Karpas-422 (cell line): ENCODE measurements around the gene CD36. TPM values are rescaled to one million over a fixed set of nuclear protein-coding genes. Genes with fewer than 3 reads are reported as not detected.

Experiments
- DNase-seq: peaks from one replicate; pipeline ENCODE4 v3.0.0-alpha.2; 2015
- H2AFZ ChIP-seq: fragments of 200-600 bp; sonication (generic); 2 replicates; pipeline ENCODE4 v1.6.1; 2014; ENCODE audit warnings: antibody characterized with exemption, low read length, mixed read lengths
- H3K27ac ChIP-seq: fragments of 200-600 bp; sonication (generic); 2 replicates; pipeline ENCODE4 v1.5.1; 2014; ENCODE audit warnings: mild to moderate bottlenecking, low read length, moderate library complexity
- H3K27me3 ChIP-seq: fragments of 200-600 bp; sonication (generic); 2 replicates; pipeline ENCODE4 v1.6.1; 2014; ENCODE audit warnings: low read length, mixed read lengths
- H3K36me3 ChIP-seq: fragments of 200-600 bp; sonication (generic); 2 replicates; pipeline ENCODE4 v1.6.1; 2014; ENCODE audit warnings: low read length, mixed read lengths; ENCODE audit not compliant: insufficient read depth
- H3K4me1 ChIP-seq: fragments of 200-600 bp; sonication (generic); 2 replicates; pipeline ENCODE4 v1.6.1; 2014; ENCODE audit warnings: mild to moderate bottlenecking, low read length, mixed read lengths
- H3K4me2 ChIP-seq: fragments of 200-600 bp; sonication (generic); 2 replicates; pipeline ENCODE4 v1.6.1; 2014; ENCODE audit warnings: low read length, low read depth, mild to moderate bottlenecking; ENCODE audit not compliant: poor library complexity, severe bottlenecking
- H3K4me3 ChIP-seq: fragments of 200-600 bp; sonication (generic); 2 replicates; pipeline ENCODE4 v1.5.1; 2014; ENCODE audit warnings: mild to moderate bottlenecking, antibody characterized with exemption, low read length, mixed read lengths
- H3K79me2 ChIP-seq: fragments of 200-600 bp; sonication (generic); 2 replicates; pipeline ENCODE4 v1.6.1; 2014; ENCODE audit warnings: mild to moderate bottlenecking, low read length, mixed read lengths
- H3K9ac ChIP-seq: fragments of 200-600 bp; sonication (generic); 2 replicates; pipeline ENCODE4 v1.6.0; 2014; ENCODE audit warnings: low read length
- H3K9me2 ChIP-seq: fragments of 200-600 bp; sonication (generic), shearing (Covaris generic); replicated peaks from 2 replicates; pipeline ENCODE4 v1.6.0; 2014; ENCODE audit warnings: mild to moderate bottlenecking, low read length, moderate library complexity; ENCODE audit not compliant: insufficient read depth
- H3K9me3 ChIP-seq: fragments of 300-700, 200-600 bp; sonication (generic); 2 replicates; pipeline ENCODE4 v1.6.1; 2014; ENCODE audit warnings: low read length, mixed read lengths
- H4K20me1 ChIP-seq: fragments of 200-600 bp; sonication (generic); 2 replicates; pipeline ENCODE4 v1.6.1; 2014; ENCODE audit warnings: mild to moderate bottlenecking, antibody characterized with exemption, low read length, low read depth; ENCODE audit not compliant: insufficient read depth
- total RNA-seq: library from RNA; depleted of rRNA; stranded (reverse); fragments of >200 nt; shearing (Covaris generic); gene quantifications from 2 replicates; pipeline ENCODE4 v1.2.3, GENCODE V29; 2014; ENCODE audit warnings: low replicate concordance

CD36 gene
- total RNA-seq, 1 experiment from 2014 or later = not detected

DNA sequence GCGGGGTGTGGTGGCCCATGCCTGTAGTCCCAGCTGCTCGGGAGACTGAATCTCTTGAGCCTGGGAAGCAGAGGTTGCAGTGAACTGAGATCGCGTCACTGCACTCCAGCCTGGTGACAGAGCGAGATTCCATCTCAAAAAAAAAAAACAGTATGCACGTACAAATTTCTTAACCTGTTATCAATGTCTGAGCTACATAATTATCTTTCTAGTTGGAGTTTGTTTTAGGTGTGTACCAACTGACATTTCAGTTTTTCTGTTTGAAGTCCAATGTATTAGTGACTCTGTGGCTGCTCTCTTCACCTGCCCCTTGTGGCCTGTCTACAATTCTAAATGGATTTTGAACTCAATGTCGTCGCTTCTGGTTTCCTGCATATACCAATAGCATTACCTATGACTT lies 40.3 kb downstream of the CD36 start:
- no peak overlapping the region for H3K4me2 ChIP-seq
- peaks cover 16% of the 10 kb centered on the region for H3K9me3 ChIP-seq
- no peaks in the 10 kb centered on the region for H3K36me3 ChIP-seq
- no peak for DNase-seq
- no peak overlapping the region for H3K27ac ChIP-seq
- H3K9me2 ChIP-seq = no peaks in the 10 kb centered on the region
- H3K27me3 ChIP-seq = no peaks in the 10 kb centered on the region
- H4K20me1 ChIP-seq = no peaks in the 10 kb centered on the region
- no peak overlapping the region for H3K4me3 ChIP-seq
- no peaks in the 10 kb centered on the region for H3K79me2 ChIP-seq
- no peaks in the 10 kb centered on the region for H3K4me1 ChIP-seq
- no peak overlapping the region for H3K9ac ChIP-seq
- H2AFZ ChIP-seq = no peak overlapping the region

DNA sequence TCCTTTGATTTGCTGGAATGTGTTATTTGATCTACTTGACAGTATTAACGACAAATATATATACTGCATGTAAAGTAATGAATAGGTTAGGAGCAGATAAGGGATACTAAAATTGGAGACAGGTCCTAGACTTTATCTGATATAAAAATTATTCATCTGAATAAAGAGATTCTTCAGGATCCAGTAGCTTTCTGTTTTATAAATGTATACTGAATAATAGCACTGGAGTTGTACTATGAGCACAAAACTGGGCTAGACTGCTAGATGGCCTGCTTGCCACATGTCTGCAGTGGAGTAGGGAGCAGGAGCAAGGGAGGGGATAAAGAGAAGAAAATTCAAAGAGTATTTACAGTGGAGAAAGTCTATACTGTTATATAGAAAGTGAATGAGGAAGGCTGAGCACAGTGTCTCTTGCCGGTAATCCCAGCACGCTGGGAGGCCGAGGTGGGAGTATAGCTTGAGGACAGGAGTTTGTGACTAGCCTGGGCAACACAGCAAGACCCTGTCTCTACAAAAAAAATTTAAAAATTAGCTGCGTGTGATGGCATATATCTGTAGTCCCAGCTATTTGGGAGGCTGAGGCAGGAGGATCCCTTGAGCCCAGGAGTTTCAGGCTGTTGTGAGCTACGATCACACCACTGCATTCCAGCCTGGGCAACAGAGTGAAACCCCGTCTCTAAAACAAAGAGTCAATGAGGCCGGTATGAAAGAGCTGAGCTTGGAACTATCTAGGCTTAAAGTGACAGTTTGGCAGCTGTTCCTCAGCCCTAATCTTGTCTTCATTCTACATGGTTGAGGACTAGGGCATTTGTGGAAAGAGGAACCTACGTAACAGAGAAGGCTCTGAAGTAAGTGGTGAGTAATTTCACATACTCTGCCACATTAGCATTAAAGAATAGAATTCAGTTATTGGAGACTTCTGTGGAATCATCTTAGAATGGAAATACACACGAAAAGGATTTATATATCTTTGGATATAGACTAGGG lies 41.8 kb downstream of the CD36 start:
- peaks cover 16% of the 10 kb centered on the region for H3K9me3 ChIP-seq
- no peak overlapping the region for H3K4me2 ChIP-seq
- DNase-seq = no peak
- H3K79me2 ChIP-seq = no peaks in the 10 kb centered on the region
- H3K9ac ChIP-seq = no peak overlapping the region
- H4K20me1 ChIP-seq = no peaks in the 10 kb centered on the region
- no peak overlapping the region for H2AFZ ChIP-seq
- no peaks in the 10 kb centered on the region for H3K27me3 ChIP-seq
- H3K4me1 ChIP-seq = no peaks in the 10 kb centered on the region
- no peaks in the 10 kb centered on the region for H3K36me3 ChIP-seq
- H3K27ac ChIP-seq = no peak overlapping the region
- no peaks in the 10 kb centered on the region for H3K9me2 ChIP-seq
- H3K4me3 ChIP-seq = no peak overlapping the region

DNA sequence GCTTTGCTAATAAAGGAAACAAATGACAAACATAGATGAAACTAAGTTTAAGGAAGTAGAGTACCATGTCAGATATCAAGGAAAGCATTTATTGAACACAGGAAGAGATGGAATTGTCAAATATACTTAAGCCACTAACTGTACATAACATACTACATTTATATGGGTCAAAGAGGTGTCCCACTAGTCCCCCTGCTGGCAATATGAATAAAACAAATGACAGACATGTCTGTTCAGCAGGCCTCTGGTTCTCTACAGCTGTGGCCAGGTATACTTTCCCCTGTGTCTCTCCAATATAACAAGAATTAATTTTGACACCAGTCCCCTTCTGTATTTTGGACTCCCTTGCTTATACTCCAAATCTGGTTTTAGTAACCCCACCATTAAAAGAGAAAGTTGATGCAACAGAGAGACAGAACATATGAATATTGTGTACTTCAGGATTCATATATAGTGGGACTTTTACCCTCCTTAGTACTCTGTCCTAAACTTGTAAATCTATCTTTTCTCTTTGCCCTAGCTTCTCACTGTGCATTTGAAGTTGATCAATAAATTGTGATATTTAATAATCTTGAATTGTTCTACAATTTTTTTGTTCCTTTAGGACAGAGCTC lies 42.9 kb downstream of the CD36 start:
- Histone ChIP-seq H3K27ac (no peak overlapping the region), H3K4me1 (no peaks in the 10 kb centered on the region), H3K79me2 (no peaks in the 10 kb centered on the region), H3K9me2 (no peaks in the 10 kb centered on the region), H3K36me3 (no peaks in the 10 kb centered on the region), H3K4me3 (no peak overlapping the region), H2AFZ (no peak overlapping the region), H3K9ac (no peak overlapping the region), H3K27me3 (no peaks in the 10 kb centered on the region), H4K20me1 (no peaks in the 10 kb centered on the region), H3K9me3 (peaks cover 14% of the 10 kb centered on the region), H3K4me2 (no peak overlapping the region)
- peak; percentile 43 for DNase-seq

DNA sequence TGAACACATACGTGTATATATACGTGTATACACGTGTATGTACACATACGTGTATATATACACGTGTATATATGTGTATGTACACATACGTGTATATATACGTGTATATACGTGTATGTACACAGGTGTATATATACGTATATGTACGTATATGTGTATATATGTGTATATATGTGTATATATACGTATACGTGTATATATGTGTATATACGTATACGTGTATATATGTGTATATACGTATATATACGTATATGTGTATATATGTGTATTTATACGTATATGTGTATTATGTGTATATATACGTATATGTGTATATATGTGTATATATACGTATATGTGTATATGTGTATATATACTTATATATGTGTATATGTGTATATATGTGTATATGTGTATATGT lies 44.3 kb downstream of the CD36 start:
- no peak overlapping the region for H3K9ac ChIP-seq
- no peaks in the 10 kb centered on the region for H3K9me2 ChIP-seq
- no peaks in the 10 kb centered on the region for H3K79me2 ChIP-seq
- H3K36me3 ChIP-seq = no peaks in the 10 kb centered on the region
- no peak overlapping the region for H3K4me2 ChIP-seq
- no peak for DNase-seq
- no peaks in the 10 kb centered on the region for H3K27me3 ChIP-seq
- H4K20me1 ChIP-seq = no peaks in the 10 kb centered on the region
- H3K4me3 ChIP-seq = no peak overlapping the region
- H3K27ac ChIP-seq = no peak overlapping the region
- no peak overlapping the region for H2AFZ ChIP-seq
- no peaks in the 10 kb centered on the region for H3K4me1 ChIP-seq
- H3K9me3 ChIP-seq = peaks cover 14% of the 10 kb centered on the region

DNA sequence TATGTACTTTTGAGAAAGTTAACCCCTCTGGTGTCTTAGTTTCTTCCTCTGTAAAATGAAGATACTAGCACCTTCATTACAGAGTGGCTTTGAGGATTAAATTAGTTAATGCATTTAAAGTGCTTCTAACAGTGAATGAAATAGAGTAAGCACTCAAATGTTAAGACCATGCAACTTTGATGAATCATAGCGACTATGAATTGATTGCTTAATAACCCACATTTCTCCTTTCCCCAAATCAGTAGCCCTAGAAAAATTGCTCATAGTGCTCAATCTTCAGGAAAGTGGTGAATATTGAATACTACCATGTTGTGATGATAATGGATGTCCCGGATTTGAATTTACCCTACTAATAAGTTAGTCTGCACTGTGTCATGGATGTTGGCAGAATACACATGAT lies 48.1 kb downstream of the CD36 start:
- Histone ChIP-seq H2AFZ (no peak overlapping the region), H3K27ac (no peak overlapping the region), H3K4me2 (no peak overlapping the region), H3K27me3 (no peaks in the 10 kb centered on the region), H3K9me3 (peaks cover 7% of the 10 kb centered on the region), H3K36me3 (no peaks in the 10 kb centered on the region), H3K4me1 (no peaks in the 10 kb centered on the region), H4K20me1 (no peaks in the 10 kb centered on the region), H3K4me3 (no peak overlapping the region), H3K79me2 (no peaks in the 10 kb centered on the region), H3K9ac (no peak overlapping the region), H3K9me2 (no peaks in the 10 kb centered on the region)
- no peak for DNase-seq

DNA sequence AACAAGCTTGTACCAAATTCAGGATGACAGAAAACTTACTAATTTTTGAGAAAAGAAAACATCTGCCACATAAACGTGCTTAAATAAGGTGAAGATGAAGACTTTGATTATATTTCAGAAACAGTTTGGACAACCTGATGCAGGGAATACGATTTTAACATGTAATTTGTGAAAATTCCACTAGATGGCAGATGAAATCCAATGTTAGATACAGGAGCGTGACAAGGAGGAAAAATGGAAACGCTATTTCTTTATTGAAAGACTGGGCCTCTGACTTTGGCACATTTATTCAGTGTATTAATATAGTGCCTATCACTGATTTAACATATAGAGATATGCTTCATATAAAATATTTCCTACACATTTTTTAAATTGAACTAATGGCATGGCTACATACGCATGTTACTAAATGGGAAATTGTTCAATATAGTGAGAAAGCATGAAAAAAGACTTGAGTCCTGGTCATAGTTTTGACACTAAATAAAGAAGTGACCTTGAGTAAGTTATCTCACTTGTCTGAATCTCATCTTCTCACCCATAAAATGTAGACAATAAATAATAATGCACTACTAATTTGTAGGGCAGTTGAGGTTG lies 60.7 kb downstream of the CD36 start:
- Histone ChIP-seq H2AFZ (no peak overlapping the region), H3K27me3 (no peaks in the 10 kb centered on the region), H3K36me3 (no peaks in the 10 kb centered on the region), H3K9me2 (no peaks in the 10 kb centered on the region), H3K4me1 (no peaks in the 10 kb centered on the region), H3K9me3 (no peaks in the 10 kb centered on the region), H3K4me2 (no peak overlapping the region), H4K20me1 (no peaks in the 10 kb centered on the region), H3K9ac (no peak overlapping the region), H3K27ac (no peak overlapping the region), H3K4me3 (no peak overlapping the region), H3K79me2 (no peaks in the 10 kb centered on the region)
- peak; percentile 80 for DNase-seq

DNA sequence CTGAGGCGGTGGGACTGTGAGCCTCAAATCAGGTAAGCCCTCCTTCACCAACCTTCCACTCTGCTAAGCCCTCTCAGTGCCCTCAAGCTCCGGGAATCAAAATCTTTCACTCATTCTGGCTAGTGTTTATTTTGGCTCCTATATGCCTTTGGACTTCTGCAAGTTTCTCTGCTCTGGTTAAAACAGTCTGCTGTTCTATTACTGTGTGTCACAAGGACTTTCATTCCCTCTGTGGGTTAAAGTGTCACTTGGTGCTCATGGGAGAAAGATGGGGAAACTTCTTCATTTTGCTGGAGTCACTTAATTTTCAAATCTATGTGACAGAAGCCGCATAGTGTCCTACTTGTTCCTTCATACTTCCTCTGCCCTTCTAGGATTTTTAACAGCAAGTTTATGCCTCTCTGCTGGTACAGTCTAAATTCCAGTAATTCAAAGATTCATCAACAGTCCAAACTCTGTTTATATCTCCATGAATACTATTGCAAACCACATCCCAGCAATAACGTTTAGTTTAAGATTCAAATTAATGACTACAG lies 61.3 kb downstream of the CD36 start:
- no peak overlapping the region for H3K4me2 ChIP-seq
- H3K4me3 ChIP-seq = no peak overlapping the region
- no peaks in the 10 kb centered on the region for H3K9me2 ChIP-seq
- H3K36me3 ChIP-seq = no peaks in the 10 kb centered on the region
- H3K27ac ChIP-seq = no peak overlapping the region
- H3K79me2 ChIP-seq = no peaks in the 10 kb centered on the region
- no peak overlapping the region for H3K9ac ChIP-seq
- no peak for DNase-seq
- no peak overlapping the region for H2AFZ ChIP-seq
- no peaks in the 10 kb centered on the region for H3K9me3 ChIP-seq
- no peaks in the 10 kb centered on the region for H4K20me1 ChIP-seq
- H3K4me1 ChIP-seq = no peaks in the 10 kb centered on the region
- H3K27me3 ChIP-seq = no peaks in the 10 kb centered on the region

DNA sequence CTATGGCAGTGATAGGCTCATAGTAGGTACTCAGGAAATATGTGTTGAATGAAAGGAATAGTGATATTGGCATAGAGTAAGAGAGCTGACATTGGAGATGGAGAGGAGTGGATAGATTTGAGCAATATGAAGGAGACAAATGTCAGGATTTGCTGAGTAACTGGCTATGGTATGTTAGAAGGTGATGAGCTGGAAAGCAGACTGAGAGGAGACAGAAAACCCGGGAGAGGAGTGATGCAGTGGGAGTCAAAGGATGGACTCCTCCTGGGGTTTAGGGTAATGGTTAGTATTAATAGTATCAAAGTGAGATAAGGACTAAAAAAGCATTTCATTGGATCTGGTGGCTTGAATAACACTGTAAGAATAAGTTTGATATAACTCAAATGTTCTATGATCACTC lies 64.8 kb downstream of the CD36 start:
- Histone ChIP-seq H3K4me3 (no peak overlapping the region), H3K79me2 (no peaks in the 10 kb centered on the region), H3K9me2 (no peaks in the 10 kb centered on the region), H4K20me1 (no peaks in the 10 kb centered on the region), H3K27me3 (no peaks in the 10 kb centered on the region), H3K4me2 (no peak overlapping the region), H3K4me1 (no peaks in the 10 kb centered on the region), H2AFZ (no peak overlapping the region), H3K27ac (no peak overlapping the region), H3K36me3 (no peaks in the 10 kb centered on the region), H3K9ac (no peak overlapping the region), H3K9me3 (no peaks in the 10 kb centered on the region)
- no peak for DNase-seq
